H9 (cell line): ENCODE results near the gene MYO1E. TPM values are rescaled to one million over a fixed set of nuclear protein-coding genes. Genes with fewer than 3 reads are reported as not detected.

Experiments
- DNase-seq: peaks from one replicate; pipeline ENCODE4 v3.0.0-alpha.2; 2017
- H2AFZ ChIP-seq: one replicate; pipeline ENCODE4 v1.6.1; 2013; ENCODE audit warnings: mild to moderate bottlenecking, low read length, control low read depth, moderate library complexity
- H2AK5ac ChIP-seq: 2 replicates; pipeline ENCODE4 v1.6.1; 2013; ENCODE audit warnings: low read length, control low read depth, mixed read lengths; ENCODE audit not compliant: insufficient read length
- H2BK120ac ChIP-seq: one replicate; pipeline ENCODE4 v1.6.1; 2013; ENCODE audit warnings: low read depth, mild to moderate bottlenecking, low read length, control low read depth, inconsistent platforms; ENCODE audit not compliant: poor library complexity, severe bottlenecking
- H2BK12ac ChIP-seq: 2 replicates; pipeline ENCODE4 v1.6.1; 2013; ENCODE audit warnings: low read length, control low read depth, mixed read lengths, low read depth; ENCODE audit not compliant: insufficient read length
- H2BK15ac ChIP-seq: 2 replicates; pipeline ENCODE4 v1.6.1; 2013; ENCODE audit warnings: low read depth, low read length, control low read depth
- H2BK20ac ChIP-seq: one replicate; pipeline ENCODE4 v1.6.1; 2013; ENCODE audit warnings: low read depth, mild to moderate bottlenecking, low read length, control low read depth, inconsistent platforms; ENCODE audit not compliant: poor library complexity, severe bottlenecking
- H2BK5ac ChIP-seq: 2 replicates; pipeline ENCODE4 v1.6.1; 2013; ENCODE audit warnings: low read length, control low read depth, mixed read lengths; ENCODE audit not compliant: insufficient read length
- H3K14ac ChIP-seq: 2 replicates; pipeline ENCODE4 v1.6.1; 2013; ENCODE audit warnings: low read length, control low read depth; ENCODE audit not compliant: insufficient read depth
- H3K18ac ChIP-seq: 2 replicates; pipeline ENCODE4 v1.6.1; 2013; ENCODE audit warnings: low read depth, mild to moderate bottlenecking, mixed read lengths, low read length, control low read depth; ENCODE audit not compliant: insufficient read length
- H3K23ac ChIP-seq: 2 replicates; pipeline ENCODE4 v1.6.1; 2013; ENCODE audit warnings: low read length, control low read depth, mixed read lengths, low read depth; ENCODE audit not compliant: insufficient read length
- H3K23me2 ChIP-seq: 2 replicates; pipeline ENCODE4 v1.6.1; 2013; ENCODE audit warnings: low read depth, mild to moderate bottlenecking, mixed read lengths, low read length, control low read depth; ENCODE audit not compliant: insufficient read length, poor library complexity, severe bottlenecking
- H3K27ac ChIP-seq: 2 replicates; pipeline ENCODE4 v1.5.1; 2013; ENCODE audit warnings: low read length, control low read depth, mixed read lengths, low read depth; ENCODE audit not compliant: insufficient read length
- H3K27me3 ChIP-seq: 2 replicates; pipeline ENCODE4 v1.6.1; 2013; ENCODE audit warnings: low read length, control low read depth, inconsistent platforms; ENCODE audit not compliant: insufficient read depth
- H3K4ac ChIP-seq: 2 replicates; pipeline ENCODE4 v1.6.1; 2013; ENCODE audit warnings: low read depth, mild to moderate bottlenecking, control low read depth, inconsistent platforms, low read length, moderate library complexity
- H3K4me1 ChIP-seq: 2 replicates; pipeline ENCODE4 v1.6.1; 2013; ENCODE audit warnings: low read length, control low read depth, inconsistent platforms; ENCODE audit not compliant: insufficient read depth
- H3K4me2 ChIP-seq: 2 replicates; pipeline ENCODE4 v1.6.1; 2013; ENCODE audit warnings: low read length, control low read depth, mixed read lengths; ENCODE audit not compliant: insufficient read length, insufficient read depth
- H3K56ac ChIP-seq: 2 replicates; pipeline ENCODE4 v1.6.1; 2013; ENCODE audit warnings: low read depth, mild to moderate bottlenecking, mixed read lengths, low read length, control low read depth; ENCODE audit not compliant: insufficient read length
- H3K79me1 ChIP-seq: 2 replicates; pipeline ENCODE4 v1.6.1; 2013; ENCODE audit warnings: low read depth, mild to moderate bottlenecking, moderate library complexity, low read length, control low read depth, inconsistent platforms; ENCODE audit not compliant: insufficient read depth, poor library complexity, severe bottlenecking
- H3K79me2 ChIP-seq: 2 replicates; pipeline ENCODE4 v1.6.1; 2013; ENCODE audit warnings: low read length, control low read depth, inconsistent platforms; ENCODE audit not compliant: insufficient read depth
- H3K9ac ChIP-seq: 2 replicates; pipeline ENCODE4 v1.6.1; 2013; ENCODE audit warnings: low read length, control low read depth, mixed read lengths; ENCODE audit not compliant: insufficient read length; ENCODE audit errors: extremely low read depth
- H3K9me3 ChIP-seq: one replicate; pipeline ENCODE4 v1.6.1; 2013; ENCODE audit warnings: low read depth, low read length, inconsistent platforms; ENCODE audit not compliant: control insufficient read depth
- H3T11ph ChIP-seq: one replicate; pipeline ENCODE4 v1.6.1; 2013; ENCODE audit warnings: mild to moderate bottlenecking, low read length, control low read depth, inconsistent platforms
- H4K20me1 ChIP-seq: one replicate; pipeline ENCODE4 v1.6.1; 2013; ENCODE audit not compliant: control insufficient read depth, insufficient read length, insufficient read depth
- H4K5ac ChIP-seq: 2 replicates; pipeline ENCODE4 v1.6.1; 2013; ENCODE audit warnings: low read depth, mild to moderate bottlenecking, mixed read lengths, low read length, control low read depth; ENCODE audit not compliant: insufficient read length
- H4K8ac ChIP-seq: replicated peaks from 2 replicates; pipeline ENCODE4 v1.6.1; 2013; ENCODE audit warnings: low read length, control low read depth, mixed read lengths, low read depth; ENCODE audit not compliant: insufficient read length
- H4K91ac ChIP-seq: 2 replicates; pipeline ENCODE4 v1.6.1; 2013; ENCODE audit warnings: low read depth, mild to moderate bottlenecking, moderate library complexity, mixed read lengths, low read length, control low read depth; ENCODE audit not compliant: insufficient read length
- H3K27ac Mint-ChIP-seq, 3 experiments: 2 replicates in 2 of 3; 3 replicates in 1 of 3; pipeline ENCODE4 v1.8.0; 2020 to 2021; ENCODE audit warnings: mixed read lengths in 3 of 3, mild to moderate bottlenecking in 1 of 3, moderate library complexity in 1 of 3
- H3K27me3 Mint-ChIP-seq: 2 replicates; pipeline ENCODE4 v1.8.0; 2021; ENCODE audit warnings: low read depth, mild to moderate bottlenecking, moderate library complexity, mixed read lengths
- H3K36me3 Mint-ChIP-seq, 3 experiments: 2 replicates in 2 of 3; 3 replicates in 1 of 3; pipeline ENCODE4 v1.8.0; 2020 to 2021; ENCODE audit warnings: low read depth in 3 of 3, mixed read lengths in 3 of 3; ENCODE audit not compliant: insufficient read depth in 1 of 3
- H3K4me1 Mint-ChIP-seq, 2 experiments: 2 replicates each; pipeline ENCODE4 v1.8.0; 2020; ENCODE audit warnings: mixed read lengths in 2 of 2
- H3K4me3 Mint-ChIP-seq, 2 experiments: 2 replicates in 1 of 2; 3 replicates in 1 of 2; pipeline ENCODE4 v1.8.0; 2020 to 2021; ENCODE audit warnings: mild to moderate bottlenecking in 2 of 2, mixed read lengths in 2 of 2, moderate library complexity in 1 of 2
- H3K9me3 Mint-ChIP-seq, 2 experiments: 2 replicates in 1 of 2; 3 replicates in 1 of 2; pipeline ENCODE4 v1.8.0; 2020; ENCODE audit warnings: mild to moderate bottlenecking in 2 of 2, mixed read lengths in 2 of 2, moderate library complexity in 1 of 2
- CTCF ChIP-seq: fragments of 200-600 bp; sonication (generic); conservative IDR thresholded peaks from 3 replicates; pipeline ENCODE4 v1.8.0; 2021; ENCODE audit warnings: antibody characterized with exemption, mild to moderate bottlenecking
- WGBS: extraction: QIAGEN DNeasy Blood & Tissue Kit; methylation state at CpG from one replicate; pipeline ENCODE4 v1.1.7; 2013; ENCODE audit warnings: missing lambda C conversion rate, low lambda C conversion rate, mixed read lengths; ENCODE audit not compliant: insufficient read length; ENCODE audit errors: extremely low coverage; 5-methylcytosine and 5-hydroxymethylcytosine counted together
- total RNA-seq: library from RNA; stranded (reverse); gene quantifications from 2 replicates; pipeline ENCODE4 v1.2.1, GENCODE V29; 2021

MYO1E gene
- total RNA-seq, 1 experiment from 2014 or later = 235 TPM

GRCh38 chr15:59251001-59251845, 121.4 kb downstream of the MYO1E start:
- TF ChIP-seq CTCF = no peak
- Mint-ChIP-seq H3K27ac (no peak overlapping the region; a peak in 1 of 7 replicates), H3K4me3 (no peak overlapping the region), H3K9me3 (no peaks in the 10 kb centered on the region), H3K27me3 (no peaks in the 10 kb centered on the region), H3K36me3 (peaks cover 0 to 32% (median 16%) of the 10 kb centered on the region in 3 experiments; a peak in 5 of 7 replicates), H3K4me1 (peaks cover 5 to 10% of the 10 kb centered on the region in 2 experiments; a peak in 3 of 4 replicates)
- H2BK15ac ChIP-seq = no peak overlapping the region
- no peak overlapping the region for H3K18ac ChIP-seq
- no peak overlapping the region for H3K56ac ChIP-seq
- H3K27ac ChIP-seq = no peak overlapping the region
- no peak overlapping the region for H2BK20ac ChIP-seq
- H3K23me2 ChIP-seq = no peaks in the 10 kb centered on the region
- no peak overlapping the region for H2AFZ ChIP-seq
- H3K9ac ChIP-seq = no peak overlapping the region
- no peak overlapping the region for H3K23ac ChIP-seq
- no peak overlapping the region for H2AK5ac ChIP-seq
- H4K8ac ChIP-seq = no peak overlapping the region
- 100% methylated on average over 1 of the region's 7 CpGs for WGBS
- H3K79me2 ChIP-seq = no peaks in the 10 kb centered on the region
- no peaks in the 10 kb centered on the region for H3K4me1 ChIP-seq
- no peak overlapping the region for H4K91ac ChIP-seq
- H4K5ac ChIP-seq = no peak overlapping the region
- no peaks in the 10 kb centered on the region for H3K79me1 ChIP-seq
- no peak for DNase-seq
- H3K4ac ChIP-seq = no peak overlapping the region
- no peaks in the 10 kb centered on the region for H3K9me3 ChIP-seq
- no peak overlapping the region for H2BK5ac ChIP-seq
- no peak overlapping the region for H3K4me2 ChIP-seq
- H3K27me3 ChIP-seq = no peaks in the 10 kb centered on the region
- H4K20me1 ChIP-seq = no peaks in the 10 kb centered on the region
- no peak overlapping the region for H3K14ac ChIP-seq
- no peak overlapping the region for H2BK12ac ChIP-seq
- H3T11ph ChIP-seq = no peak overlapping the region
- H2BK120ac ChIP-seq = no peak overlapping the region
